GM18502 (cell line): ENCODE measurements around the gene TMEFF2.
"Not testable (repeated sequence)": the region's sequence is repeated elsewhere in the genome, so short reads cannot be mapped to it uniquely, and the experiment has no call there.

Source experiments
- ATAC-seq: cut with Tn5 transposase; IDR thresholded peaks from one replicate; pipeline ENCODE4 v1.9.1; 2021; ENCODE audit warnings: mild to moderate bottlenecking; ENCODE audit not compliant: unreplicated experiment, poor library complexity

TMEFF2 gene

GRCh38 chr2:192137451-192137850, 57.3 kb downstream of the TMEFF2 start:
- ATAC-seq, result no peak

DNA sequence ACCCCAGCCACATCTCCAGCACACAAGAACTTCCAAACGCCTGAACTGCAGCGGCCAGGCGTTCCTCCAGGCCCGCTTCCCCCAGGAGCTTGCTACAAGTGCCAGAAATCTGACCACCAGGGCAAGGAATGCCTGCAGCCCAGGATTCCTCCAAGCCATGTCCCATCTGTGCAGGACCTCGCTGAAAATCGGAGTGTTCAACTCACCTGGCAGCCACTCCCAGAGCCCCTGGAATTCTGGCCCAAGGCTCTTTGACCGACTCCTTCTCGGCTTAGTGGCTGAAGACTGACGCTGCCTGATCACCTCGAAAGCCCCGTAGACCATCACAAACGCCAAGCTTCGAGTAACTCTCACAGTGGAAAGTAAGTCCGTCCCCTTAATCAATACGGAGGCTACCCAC, 62.1 kb downstream of the TMEFF2 start:
- ATAC-seq, result not testable (repeated sequence)

DNA sequence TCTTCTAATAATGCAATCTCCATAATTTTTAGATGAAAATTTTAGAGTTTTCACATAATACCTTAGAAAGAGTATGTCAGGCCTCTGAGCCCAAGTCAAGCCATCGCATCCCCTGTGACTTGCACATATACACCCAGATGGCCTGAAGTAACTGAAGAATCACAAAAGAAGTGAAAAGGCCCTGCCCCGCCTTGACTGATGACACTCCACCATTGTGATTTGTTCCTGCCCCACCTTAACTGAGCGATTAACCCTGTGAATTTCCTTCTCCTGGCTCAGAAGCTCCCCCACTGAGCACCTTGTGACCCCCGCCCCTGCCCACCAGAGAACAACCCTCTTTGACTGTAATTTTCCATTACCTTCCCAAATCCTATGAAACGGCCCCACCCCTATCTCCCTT, 64.4 kb downstream of the TMEFF2 start:
- not testable (repeated sequence) for ATAC-seq

DNA sequence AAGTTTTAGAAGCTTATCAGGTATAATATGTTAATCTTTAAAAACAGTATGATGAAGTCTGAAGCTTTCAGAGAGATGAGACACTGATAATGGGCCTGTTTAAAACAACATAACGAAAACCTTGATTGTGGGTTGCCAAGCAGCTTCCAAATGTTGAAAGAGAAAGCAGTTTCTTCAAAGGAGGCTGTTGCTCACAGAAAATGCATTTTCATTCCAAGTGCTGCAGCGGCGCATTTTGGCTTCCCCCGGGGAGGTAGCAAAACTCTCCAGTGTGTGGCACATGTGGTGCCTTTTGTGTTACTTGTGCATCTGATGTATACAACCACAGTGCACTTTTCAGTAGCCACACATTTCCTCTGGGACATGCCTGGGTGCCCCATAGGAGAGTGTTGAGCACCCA, 66.1 kb downstream of the TMEFF2 start:
- ATAC-seq, result no peak

- ATAC-seq, result no peak
Observed at GRCh38 chr2:192127434-192127833, 67.3 kb downstream of the TMEFF2 start.

DNA sequence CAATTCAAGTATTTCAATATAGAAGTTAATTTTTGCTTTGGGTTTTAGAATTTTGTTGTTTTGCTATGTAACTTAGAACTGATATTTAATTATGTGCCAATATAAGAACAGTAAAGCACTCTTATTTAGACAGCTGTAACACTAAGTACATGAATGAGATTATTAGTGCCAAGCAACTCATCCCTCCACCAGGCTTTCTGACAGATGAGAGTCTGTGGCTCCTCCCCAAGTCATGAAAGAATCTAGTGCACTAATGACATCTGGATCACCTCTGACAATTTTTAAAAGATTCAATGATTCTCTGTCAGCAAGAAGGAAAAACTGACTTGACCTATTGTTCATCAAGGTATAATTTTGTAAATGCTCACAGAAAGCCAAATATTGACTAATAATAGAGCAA, 67.8 kb downstream of the TMEFF2 start:
- ATAC-seq, result no peak

DNA sequence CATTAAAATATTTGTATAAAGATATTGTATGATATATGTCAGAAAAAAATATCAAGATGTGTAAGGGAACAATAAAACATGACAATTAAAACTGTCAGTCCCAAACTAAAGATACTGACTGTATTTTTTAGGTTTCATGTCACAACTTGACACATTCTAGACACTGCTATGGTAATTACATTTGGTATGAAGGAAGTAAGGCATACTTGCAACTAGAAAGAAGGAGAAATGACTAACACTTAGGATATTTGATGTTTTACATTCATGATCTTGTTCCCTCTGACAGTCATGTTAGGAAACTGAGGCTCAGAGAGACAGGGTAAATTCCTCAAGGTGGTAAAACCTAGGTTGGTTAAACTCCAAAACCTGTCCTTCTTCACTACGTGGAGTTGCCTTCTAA, 68.3 kb downstream of the TMEFF2 start:
- ATAC-seq, result no peak

- no peak for ATAC-seq
Observed at GRCh38 chr2:192124571-192124970, 70.2 kb downstream of the TMEFF2 start.

- ATAC-seq, result no peak
Observed at GRCh38 chr2:192123847-192124246, 70.9 kb downstream of the TMEFF2 start.

DNA sequence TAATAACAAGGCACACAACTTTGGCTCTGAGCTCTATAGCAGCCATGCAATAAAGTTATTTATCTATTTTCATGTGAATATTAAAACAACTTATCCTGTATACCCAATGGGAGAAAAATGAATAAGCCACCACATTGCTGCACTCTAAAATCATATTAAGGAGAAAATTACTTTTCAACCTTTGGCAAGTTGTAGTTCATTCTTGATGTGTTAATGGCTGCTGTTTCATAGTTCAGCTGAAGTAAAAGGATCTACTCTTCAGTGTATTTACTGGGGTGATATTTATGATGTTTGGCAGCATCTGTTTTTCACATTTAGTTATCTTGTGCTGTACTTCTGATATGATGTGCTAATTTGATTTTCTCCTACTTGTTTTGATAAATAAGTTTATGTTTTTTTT, 71.8 kb downstream of the TMEFF2 start:
- no peak for ATAC-seq

DNA sequence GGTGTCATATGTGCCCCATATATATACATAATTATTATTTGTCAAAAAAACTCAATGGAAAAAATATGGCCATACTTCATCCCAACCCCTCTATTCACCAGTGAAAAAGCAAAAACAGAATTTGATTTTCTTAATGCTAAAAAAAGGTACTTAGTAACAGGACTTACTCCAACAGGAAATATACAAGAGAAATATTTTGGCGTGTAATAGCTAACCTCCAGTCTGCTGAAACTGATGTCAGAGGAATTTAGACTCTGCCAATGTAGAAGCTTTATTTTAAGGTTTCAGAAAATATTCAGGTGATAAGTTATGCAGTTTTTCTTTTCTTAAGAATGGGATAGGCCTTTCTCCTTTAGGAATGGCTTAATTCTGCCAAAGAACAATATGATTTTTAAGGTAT, 72.6 kb downstream of the TMEFF2 start:
- no peak for ATAC-seq

- ATAC-seq, result no peak
Observed at GRCh38 chr2:192119536-192119935, 75.2 kb downstream of the TMEFF2 start.

DNA sequence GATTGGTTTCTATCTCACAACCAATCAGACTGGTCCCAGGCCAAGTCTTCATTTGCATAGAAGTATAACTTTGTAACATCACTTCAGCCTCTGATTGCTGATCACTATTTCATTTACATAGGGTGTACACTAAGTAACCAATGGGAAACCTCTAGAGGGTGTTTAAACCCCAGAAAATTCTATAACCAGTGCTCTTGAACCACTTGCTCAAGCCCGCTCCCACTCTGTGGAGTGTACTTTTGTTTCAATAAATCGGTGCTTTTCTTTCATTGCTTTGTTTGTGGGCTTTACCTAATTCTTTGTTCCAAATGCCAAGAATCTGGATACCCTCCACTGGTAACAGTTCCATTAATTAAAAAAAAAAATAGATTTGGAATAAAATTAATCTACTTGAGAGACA, 77.0 kb downstream of the TMEFF2 start:
- ATAC-seq, result no peak

DNA sequence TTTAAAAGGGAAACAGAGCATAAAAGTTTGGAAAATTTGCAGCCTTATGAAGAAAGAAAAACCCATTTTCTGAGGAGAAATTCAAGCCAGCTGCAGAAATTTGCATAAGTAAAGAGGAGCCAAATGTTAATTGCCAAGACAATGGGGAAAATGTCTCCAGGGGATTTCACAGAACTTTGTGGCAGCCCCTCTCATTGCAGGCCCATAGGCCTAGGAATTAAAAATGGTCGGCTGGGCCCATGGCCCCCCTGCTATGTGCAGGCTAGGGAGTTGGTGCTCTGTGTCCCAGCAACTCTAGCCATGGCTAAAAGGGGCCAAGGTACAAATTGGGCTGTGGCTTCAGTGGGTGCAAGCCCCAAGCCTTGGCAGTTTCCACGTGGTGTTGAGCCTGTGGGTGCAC, 83.2 kb downstream of the TMEFF2 start:
- not testable (repeated sequence) for ATAC-seq

DNA sequence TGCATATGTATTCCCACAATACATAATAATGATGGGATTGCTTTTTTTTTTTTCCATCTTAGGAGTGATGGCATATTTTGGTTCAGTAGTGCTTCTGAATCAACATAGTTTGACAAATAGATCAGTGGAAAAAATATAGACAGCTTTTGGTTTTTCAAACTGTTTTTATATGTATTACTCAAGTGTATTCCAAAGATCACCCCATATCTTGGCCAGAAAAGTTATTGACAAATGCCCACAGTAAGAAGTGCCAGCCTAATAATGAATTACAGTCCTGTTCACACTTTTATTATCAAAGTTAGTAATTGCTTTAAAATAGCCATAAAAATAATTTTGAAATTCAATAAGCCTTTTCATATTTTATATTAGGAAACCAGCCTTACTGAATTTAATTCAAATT, 95.0 kb downstream of the TMEFF2 start:
- ATAC-seq, result no peak

GRCh38 chr2:192098814-192099491, 95.8 kb downstream of the TMEFF2 start:
- peak; percentile 46 for ATAC-seq

- ATAC-seq, result no peak
Observed at GRCh38 chr2:192091476-192091875, 103.3 kb downstream of the TMEFF2 start.

- no peak for ATAC-seq
Observed at GRCh38 chr2:192090911-192091310, 103.8 kb downstream of the TMEFF2 start.

- ATAC-seq, result no peak
Observed at GRCh38 chr2:192087398-192087958, 107.3 kb downstream of the TMEFF2 start.

GRCh38 chr2:192082121-192082520, 112.6 kb downstream of the TMEFF2 start:
- no peak for ATAC-seq

DNA sequence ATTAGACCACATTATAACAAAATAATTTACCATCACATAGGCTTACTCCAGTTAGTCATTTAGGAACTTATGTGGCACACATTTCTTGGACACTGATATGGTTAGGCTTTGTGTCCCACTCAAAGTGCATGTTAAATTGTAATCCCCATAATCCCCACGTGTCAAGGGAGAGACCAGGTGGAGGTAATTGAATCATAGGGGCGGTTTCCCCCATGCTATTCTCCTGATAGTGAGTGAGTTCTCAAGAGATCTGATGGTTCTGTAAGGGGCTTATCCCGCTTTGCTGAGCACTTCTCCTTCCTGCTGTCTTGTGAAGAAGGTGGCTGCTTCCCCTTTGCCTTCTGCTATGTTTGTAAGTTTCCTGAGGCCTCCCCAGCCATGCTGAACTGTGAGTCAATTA, 114.6 kb downstream of the TMEFF2 start:
- not testable (repeated sequence) for ATAC-seq

DNA sequence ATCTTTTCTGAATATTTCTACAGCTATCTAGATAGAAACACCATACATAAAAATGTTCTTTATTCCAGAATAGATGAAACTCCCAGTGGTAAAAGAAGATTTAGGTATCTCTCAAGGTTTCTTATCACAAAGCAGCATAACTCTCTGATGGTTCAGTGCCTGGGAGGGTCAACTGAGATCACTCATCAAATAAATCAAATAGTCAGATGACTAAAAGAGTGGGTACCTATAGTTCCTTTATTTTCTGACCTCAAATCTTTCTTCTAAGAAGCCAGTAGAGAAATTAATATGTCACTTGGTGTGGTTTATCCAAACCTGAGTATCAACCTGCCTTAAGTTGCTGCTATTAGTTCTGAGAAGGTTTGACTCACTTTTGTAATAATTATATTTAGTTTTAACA, 120.9 kb downstream of the TMEFF2 start:
- ATAC-seq, result no peak
